Tibial nerve (tissue), 4 donors: ENCODE results near the gene KRT79.

Experiments
- CTCF ChIP-seq, 5 experiments: fragments of 200-600 bp in 3 of 5; fragments of 450-650 bp in 2 of 5; sonication (generic) in 3 of 5; IDR thresholded peaks; one replicate each; pipeline ENCODE4 v1.5.1; 2016 to 2019; ENCODE audit warnings: antibody characterized with exemption in 5 of 5, mild to moderate bottlenecking in 3 of 5, moderate library complexity in 2 of 5
- EP300 ChIP-seq, 2 donors: sonication (generic); formaldehyde crosslinking; IDR thresholded peaks; one replicate each; pipeline ENCODE4 v1.6.1; 2017; ENCODE audit warnings: antibody characterized with exemption in 2 of 2, mild to moderate bottlenecking in 1 of 2

- TF ChIP-seq CTCF (IDR thresholded peaks at IDR 0.05) (no peak), EP300 (IDR thresholded peaks at IDR 0.05) (no peak)
These were observed 22.7 kb downstream of the KRT79 start for GRCh38 chr12:52811191-52812072.
